ENCODE data around the gene RGS1. TPM values are rescaled to one million over a fixed set of nuclear protein-coding genes. Genes with fewer than 3 reads are reported as not detected.

Gene RGS1
- total and polyA plus RNA-seq, 2 experiments from 2014 or later, result not detected

DNA sequence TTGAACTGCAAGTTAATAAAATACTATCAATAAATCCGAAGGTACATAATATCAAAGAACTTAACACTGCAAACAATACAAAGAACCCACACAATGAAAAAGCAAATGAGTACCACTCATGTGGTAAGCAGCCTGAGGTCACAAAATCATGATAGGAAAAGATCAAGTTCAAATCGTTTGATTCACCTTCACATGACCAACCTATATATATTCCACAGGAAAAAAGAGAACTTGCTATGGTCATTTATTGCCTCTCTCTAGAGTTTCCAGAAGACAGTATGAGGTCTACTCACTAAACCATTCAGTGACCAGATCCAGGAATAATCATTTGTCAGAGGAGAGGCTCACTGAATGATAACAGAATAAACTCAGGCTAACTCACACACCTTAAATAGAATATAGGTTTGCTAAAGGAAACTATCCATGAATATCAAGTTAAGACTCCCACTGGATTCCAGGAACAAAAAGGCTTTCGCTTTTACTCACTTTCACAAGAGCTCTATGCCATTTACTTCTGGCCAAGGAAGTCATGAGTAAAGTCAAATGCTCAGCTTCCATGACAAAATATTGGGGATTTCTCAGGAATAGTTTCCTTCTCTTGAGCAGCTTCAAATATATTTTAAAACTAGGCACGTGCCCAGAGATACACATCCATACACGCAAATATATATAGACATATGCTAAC lies 48.3 kb upstream of the RGS1 start (continued):
- TF ChIP-seq, protein P1, sequence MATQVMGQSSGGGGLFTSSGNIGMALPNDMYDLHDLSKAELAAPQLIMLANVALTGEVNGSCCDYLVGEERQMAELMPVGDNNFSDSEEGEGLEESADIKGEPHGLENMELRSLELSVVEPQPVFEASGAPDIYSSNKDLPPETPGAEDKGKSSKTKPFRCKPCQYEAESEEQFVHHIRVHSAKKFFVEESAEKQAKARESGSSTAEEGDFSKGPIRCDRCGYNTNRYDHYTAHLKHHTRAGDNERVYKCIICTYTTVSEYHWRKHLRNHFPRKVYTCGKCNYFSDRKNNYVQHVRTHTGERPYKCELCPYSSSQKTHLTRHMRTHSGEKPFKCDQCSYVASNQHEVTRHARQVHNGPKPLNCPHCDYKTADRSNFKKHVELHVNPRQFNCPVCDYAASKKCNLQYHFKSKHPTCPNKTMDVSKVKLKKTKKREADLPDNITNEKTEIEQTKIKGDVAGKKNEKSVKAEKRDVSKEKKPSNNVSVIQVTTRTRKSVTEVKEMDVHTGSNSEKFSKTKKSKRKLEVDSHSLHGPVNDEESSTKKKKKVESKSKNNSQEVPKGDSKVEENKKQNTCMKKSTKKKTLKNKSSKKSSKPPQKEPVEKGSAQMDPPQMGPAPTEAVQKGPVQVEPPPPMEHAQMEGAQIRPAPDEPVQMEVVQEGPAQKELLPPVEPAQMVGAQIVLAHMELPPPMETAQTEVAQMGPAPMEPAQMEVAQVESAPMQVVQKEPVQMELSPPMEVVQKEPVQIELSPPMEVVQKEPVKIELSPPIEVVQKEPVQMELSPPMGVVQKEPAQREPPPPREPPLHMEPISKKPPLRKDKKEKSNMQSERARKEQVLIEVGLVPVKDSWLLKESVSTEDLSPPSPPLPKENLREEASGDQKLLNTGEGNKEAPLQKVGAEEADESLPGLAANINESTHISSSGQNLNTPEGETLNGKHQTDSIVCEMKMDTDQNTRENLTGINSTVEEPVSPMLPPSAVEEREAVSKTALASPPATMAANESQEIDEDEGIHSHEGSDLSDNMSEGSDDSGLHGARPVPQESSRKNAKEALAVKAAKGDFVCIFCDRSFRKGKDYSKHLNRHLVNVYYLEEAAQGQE (IDR thresholded peaks at IDR 0.05; ENCODE audit: unreplicated experiment), result no peak
- no peak for TF ChIP-seq STAT1 (IDR thresholded peaks at IDR 0.05; ENCODE audit: unreplicated experiment)
- no peak for TF ChIP-seq NANOG (IDR thresholded peaks at IDR 0.05; ENCODE audit: borderline replicate concordance)
- no peak for TF ChIP-seq ZNF331 (CRISPR knock-in tag; IDR thresholded peaks at IDR 0.05; ENCODE audit: low read depth)
- no peak for TF ChIP-seq POLR2AphosphoS5 (IDR thresholded peaks at IDR 0.05; ENCODE audit: low read depth)
- TF ChIP-seq, protein P2, sequence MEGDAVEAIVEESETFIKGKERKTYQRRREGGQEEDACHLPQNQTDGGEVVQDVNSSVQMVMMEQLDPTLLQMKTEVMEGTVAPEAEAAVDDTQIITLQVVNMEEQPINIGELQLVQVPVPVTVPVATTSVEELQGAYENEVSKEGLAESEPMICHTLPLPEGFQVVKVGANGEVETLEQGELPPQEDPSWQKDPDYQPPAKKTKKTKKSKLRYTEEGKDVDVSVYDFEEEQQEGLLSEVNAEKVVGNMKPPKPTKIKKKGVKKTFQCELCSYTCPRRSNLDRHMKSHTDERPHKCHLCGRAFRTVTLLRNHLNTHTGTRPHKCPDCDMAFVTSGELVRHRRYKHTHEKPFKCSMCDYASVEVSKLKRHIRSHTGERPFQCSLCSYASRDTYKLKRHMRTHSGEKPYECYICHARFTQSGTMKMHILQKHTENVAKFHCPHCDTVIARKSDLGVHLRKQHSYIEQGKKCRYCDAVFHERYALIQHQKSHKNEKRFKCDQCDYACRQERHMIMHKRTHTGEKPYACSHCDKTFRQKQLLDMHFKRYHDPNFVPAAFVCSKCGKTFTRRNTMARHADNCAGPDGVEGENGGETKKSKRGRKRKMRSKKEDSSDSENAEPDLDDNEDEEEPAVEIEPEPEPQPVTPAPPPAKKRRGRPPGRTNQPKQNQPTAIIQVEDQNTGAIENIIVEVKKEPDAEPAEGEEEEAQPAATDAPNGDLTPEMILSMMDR (conservative IDR thresholded peaks at IDR 0.05; ENCODE audit: low read depth in 2 of 2), result no peak
- TF ChIP-seq EZH2phosphoT487 (IDR thresholded peaks at IDR 0.05; ENCODE audit: unreplicated experiment), result no peak

DNA sequence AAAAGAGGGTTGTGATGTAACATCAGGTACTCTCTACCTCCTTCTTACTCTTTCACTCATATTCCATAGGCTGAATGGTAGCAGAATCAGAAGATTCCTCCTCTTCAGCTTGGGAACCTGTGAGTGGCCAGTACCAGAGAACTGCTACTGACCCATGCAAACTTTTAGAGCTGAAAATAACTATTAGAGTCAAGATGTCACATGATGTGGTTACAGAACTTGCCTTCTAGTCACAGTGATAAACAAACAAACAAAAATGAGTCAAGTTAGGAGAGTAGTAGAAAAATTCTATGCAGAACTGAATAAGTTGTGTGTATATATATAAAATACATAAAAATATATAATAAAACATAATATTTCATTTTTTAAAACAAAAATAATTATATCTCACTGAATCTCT lies 47.6 kb upstream of the RGS1 start:
- Histone ChIP-seq H2AFZ (no peak overlapping the region), H3K9me2 (ENCODE audit: insufficient read depth) (no peaks in the 10 kb centered on the region), H3K27me3 (ENCODE audit: insufficient read depth) (no peaks in the 10 kb centered on the region), H4K20me1 (replicated peaks; ENCODE audit: insufficient read depth) (no peaks in the 10 kb centered on the region), H3K36me3 (ENCODE audit: insufficient read depth) (no peaks in the 10 kb centered on the region), H3K27ac (ENCODE audit: low read depth) (no peak overlapping the region), H3K4me2 (no peak overlapping the region), H3K79me2 (replicated peaks; ENCODE audit: insufficient read depth) (no peaks in the 10 kb centered on the region), H3F3A (replicated peaks; ENCODE audit: low read depth) (no peaks in the 10 kb centered on the region), H3K4me3 (no peak overlapping the region), H3K4me1 (ENCODE audit: insufficient read depth) (peaks cover 4% of the 10 kb centered on the region; the same call in 1 of the 2 replicates)
- no peak for DNase-seq (ENCODE audit: low spot score)
- Mint-ChIP-seq H3K27ac (no peak overlapping the region), H3K4me1 (peaks cover 14% of the 10 kb centered on the region), H3K36me3 (ENCODE audit: low read depth) (no peaks in the 10 kb centered on the region), H3K27me3 (ENCODE audit: insufficient read depth, low read depth, poor library complexity) (no peaks in the 10 kb centered on the region), H3K4me3 (no peak overlapping the region), H3K9me3 (peaks cover 2% of the 10 kb centered on the region; the same call in 2 of the 3 replicates)
- no peak for ATAC-seq
- no peak for TF ChIP-seq JUNB (IDR thresholded peaks at IDR 0.05; ENCODE audit: unreplicated experiment)
- TF ChIP-seq POLR2AphosphoS5 (IDR thresholded peaks at IDR 0.05; ENCODE audit: low read depth), result no peak
- TF ChIP-seq CREB1 (CRISPR knock-in tag; IDR thresholded peaks at IDR 0.05; ENCODE audit: low read depth), result no peak
- TF ChIP-seq, protein P2 (conservative IDR thresholded peaks at IDR 0.05; ENCODE audit: low read depth in 2 of 2), result no peak
- TF ChIP-seq NANOG (IDR thresholded peaks at IDR 0.05; ENCODE audit: borderline replicate concordance), result no peak
- TF ChIP-seq, protein P3, sequence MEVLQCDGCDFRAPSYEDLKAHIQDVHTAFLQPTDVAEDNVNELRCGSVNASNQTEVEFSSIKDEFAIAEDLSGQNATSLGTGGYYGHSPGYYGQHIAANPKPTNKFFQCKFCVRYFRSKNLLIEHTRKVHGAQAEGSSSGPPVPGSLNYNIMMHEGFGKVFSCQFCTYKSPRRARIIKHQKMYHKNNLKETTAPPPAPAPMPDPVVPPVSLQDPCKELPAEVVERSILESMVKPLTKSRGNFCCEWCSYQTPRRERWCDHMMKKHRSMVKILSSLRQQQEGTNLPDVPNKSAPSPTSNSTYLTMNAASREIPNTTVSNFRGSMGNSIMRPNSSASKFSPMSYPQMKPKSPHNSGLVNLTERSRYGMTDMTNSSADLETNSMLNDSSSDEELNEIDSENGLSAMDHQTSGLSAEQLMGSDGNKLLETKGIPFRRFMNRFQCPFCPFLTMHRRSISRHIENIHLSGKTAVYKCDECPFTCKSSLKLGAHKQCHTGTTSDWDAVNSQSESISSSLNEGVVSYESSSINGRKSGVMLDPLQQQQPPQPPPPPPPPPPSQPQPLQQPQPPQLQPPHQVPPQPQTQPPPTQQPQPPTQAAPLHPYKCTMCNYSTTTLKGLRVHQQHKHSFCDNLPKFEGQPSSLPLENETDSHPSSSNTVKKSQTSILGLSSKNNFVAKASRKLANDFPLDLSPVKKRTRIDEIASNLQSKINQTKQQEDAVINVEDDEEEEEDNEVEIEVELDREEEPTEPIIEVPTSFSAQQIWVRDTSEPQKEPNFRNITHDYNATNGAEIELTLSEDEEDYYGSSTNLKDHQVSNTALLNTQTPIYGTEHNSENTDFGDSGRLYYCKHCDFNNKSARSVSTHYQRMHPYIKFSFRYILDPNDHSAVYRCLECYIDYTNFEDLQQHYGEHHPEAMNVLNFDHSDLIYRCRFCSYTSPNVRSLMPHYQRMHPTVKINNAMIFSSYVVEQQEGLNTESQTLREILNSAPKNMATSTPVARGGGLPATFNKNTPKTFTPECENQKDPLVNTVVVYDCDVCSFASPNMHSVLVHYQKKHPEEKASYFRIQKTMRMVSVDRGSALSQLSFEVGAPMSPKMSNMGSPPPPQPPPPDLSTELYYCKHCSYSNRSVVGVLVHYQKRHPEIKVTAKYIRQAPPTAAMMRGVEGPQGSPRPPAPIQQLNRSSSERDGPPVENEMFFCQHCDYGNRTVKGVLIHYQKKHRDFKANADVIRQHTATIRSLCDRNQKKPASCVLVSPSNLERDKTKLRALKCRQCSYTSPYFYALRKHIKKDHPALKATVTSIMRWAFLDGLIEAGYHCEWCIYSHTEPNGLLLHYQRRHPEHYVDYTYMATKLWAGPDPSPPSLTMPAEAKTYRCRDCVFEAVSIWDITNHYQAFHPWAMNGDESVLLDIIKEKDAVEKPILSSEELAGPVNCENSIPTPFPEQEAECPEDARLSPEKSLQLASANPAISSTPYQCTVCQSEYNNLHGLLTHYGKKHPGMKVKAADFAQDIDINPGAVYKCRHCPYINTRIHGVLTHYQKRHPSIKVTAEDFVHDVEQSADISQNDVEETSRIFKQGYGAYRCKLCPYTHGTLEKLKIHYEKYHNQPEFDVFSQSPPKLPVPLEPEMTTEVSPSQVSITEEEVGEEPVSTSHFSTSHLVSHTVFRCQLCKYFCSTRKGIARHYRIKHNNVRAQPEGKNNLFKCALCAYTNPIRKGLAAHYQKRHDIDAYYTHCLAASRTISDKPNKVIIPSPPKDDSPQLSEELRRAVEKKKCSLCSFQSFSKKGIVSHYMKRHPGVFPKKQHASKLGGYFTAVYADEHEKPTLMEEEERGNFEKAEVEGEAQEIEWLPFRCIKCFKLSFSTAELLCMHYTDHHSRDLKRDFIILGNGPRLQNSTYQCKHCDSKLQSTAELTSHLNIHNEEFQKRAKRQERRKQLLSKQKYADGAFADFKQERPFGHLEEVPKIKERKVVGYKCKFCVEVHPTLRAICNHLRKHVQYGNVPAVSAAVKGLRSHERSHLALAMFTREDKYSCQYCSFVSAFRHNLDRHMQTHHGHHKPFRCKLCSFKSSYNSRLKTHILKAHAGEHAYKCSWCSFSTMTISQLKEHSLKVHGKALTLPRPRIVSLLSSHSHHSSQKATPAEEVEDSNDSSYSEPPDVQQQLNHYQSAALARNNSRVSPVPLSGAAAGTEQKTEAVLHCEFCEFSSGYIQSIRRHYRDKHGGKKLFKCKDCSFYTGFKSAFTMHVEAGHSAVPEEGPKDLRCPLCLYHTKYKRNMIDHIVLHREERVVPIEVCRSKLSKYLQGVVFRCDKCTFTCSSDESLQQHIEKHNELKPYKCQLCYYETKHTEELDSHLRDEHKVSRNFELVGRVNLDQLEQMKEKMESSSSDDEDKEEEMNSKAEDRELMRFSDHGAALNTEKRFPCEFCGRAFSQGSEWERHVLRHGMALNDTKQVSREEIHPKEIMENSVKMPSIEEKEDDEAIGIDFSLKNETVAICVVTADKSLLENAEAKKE (CRISPR knock-in tag; IDR thresholded peaks at IDR 0.05), result no peak
